Measurements from ENCODE around the gene MSI2.

- TF ChIP-seq POLR2AphosphoS5 (IDR thresholded peaks at IDR 0.05) (no peak), POLR2A (IDR thresholded peaks at IDR 0.05) (no peak)
- TF ChIP-seq, protein P1, sequence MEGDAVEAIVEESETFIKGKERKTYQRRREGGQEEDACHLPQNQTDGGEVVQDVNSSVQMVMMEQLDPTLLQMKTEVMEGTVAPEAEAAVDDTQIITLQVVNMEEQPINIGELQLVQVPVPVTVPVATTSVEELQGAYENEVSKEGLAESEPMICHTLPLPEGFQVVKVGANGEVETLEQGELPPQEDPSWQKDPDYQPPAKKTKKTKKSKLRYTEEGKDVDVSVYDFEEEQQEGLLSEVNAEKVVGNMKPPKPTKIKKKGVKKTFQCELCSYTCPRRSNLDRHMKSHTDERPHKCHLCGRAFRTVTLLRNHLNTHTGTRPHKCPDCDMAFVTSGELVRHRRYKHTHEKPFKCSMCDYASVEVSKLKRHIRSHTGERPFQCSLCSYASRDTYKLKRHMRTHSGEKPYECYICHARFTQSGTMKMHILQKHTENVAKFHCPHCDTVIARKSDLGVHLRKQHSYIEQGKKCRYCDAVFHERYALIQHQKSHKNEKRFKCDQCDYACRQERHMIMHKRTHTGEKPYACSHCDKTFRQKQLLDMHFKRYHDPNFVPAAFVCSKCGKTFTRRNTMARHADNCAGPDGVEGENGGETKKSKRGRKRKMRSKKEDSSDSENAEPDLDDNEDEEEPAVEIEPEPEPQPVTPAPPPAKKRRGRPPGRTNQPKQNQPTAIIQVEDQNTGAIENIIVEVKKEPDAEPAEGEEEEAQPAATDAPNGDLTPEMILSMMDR (IDR thresholded peaks at IDR 0.05), result no peak
Observed at GRCh38 chr17:57408071-57408811, 151.9 kb downstream of the MSI2 start.

All from suprapubic skin (tissue), 4 donors.